Keratinocyte (primary cell): ENCODE results near the gene CDS2. TPM values are rescaled to one million over a fixed set of nuclear protein-coding genes. Genes with fewer than 3 reads are reported as not detected.

Source experiments
- DNase-seq: peaks from one replicate; pipeline ENCODE4 v3.0.0-alpha.2; 2011; ENCODE audit warnings: low read depth, missing footprints, low spot score
- FAIRE-seq: peaks from 2 replicates; lab custom pipeline; 2011; peaks lifted over from hg19 to GRCh38; lab: Jason Lieb, UNC
- H2AFZ ChIP-seq: 2 replicates; pipeline ENCODE4 v1.6.0; 2012; ENCODE audit warnings: low read length, control low read depth, inconsistent platforms; ENCODE audit not compliant: control insufficient read depth
- H3K27ac ChIP-seq: 2 replicates; pipeline ENCODE4 v1.5.1; 2011; ENCODE audit warnings: low read length; ENCODE audit not compliant: control insufficient read depth, insufficient read depth
- H3K27me3 ChIP-seq: 3 replicates; pipeline ENCODE4 v1.6.0; 2011; ENCODE audit warnings: low read length; ENCODE audit not compliant: control insufficient read depth, insufficient read depth; ENCODE audit errors: extremely low read depth
- H3K36me3 ChIP-seq, 2 experiments: 2 replicates in 1 of 2; 3 replicates in 1 of 2; pipeline ENCODE4 v1.5.1; 2011; ENCODE audit warnings: low read length in 2 of 2, mild to moderate bottlenecking in 1 of 2; ENCODE audit not compliant: control insufficient read depth in 2 of 2, insufficient read depth in 2 of 2; ENCODE audit errors: extremely low read depth in 1 of 2
- H3K4me1 ChIP-seq: 3 replicates; pipeline ENCODE4 v1.5.1; 2011; ENCODE audit warnings: low read length; ENCODE audit not compliant: control insufficient read depth, insufficient read depth; ENCODE audit errors: extremely low read depth
- H3K4me2 ChIP-seq: 3 replicates; pipeline ENCODE4 v1.6.0; 2011; ENCODE audit warnings: low read depth, low read length; ENCODE audit not compliant: control insufficient read depth, insufficient read depth; ENCODE audit errors: extremely low read depth
- H3K4me3 ChIP-seq, 3 experiments: fragments of 200-600 bp in 1 of 3; sonication (generic) in 1 of 3; 2 replicates in 2 of 3; 3 replicates in 1 of 3; pipeline ENCODE4 v1.5.1; 2011 to 2016; ENCODE audit warnings: low read length in 3 of 3, mild to moderate bottlenecking in 3 of 3, control low read depth in 2 of 3, inconsistent platforms in 1 of 3, low read depth in 1 of 3, mixed read lengths in 1 of 3, mixed run types in 1 of 3, moderate library complexity in 1 of 3; ENCODE audit not compliant: control insufficient read depth in 2 of 3, insufficient read depth in 2 of 3; ENCODE audit errors: extremely low read depth in 1 of 3
- H3K79me2 ChIP-seq: 2 replicates; pipeline ENCODE4 v1.6.0; 2012; ENCODE audit warnings: low read length; ENCODE audit not compliant: control insufficient read depth, insufficient read depth
- H3K9ac ChIP-seq: 3 replicates; pipeline ENCODE4 v1.6.0; 2011; ENCODE audit warnings: low read length; ENCODE audit not compliant: control insufficient read depth, insufficient read depth; ENCODE audit errors: extremely low read depth
- H3K9me1 ChIP-seq: 3 replicates; pipeline ENCODE4 v1.6.0; 2011; ENCODE audit warnings: low read length; ENCODE audit not compliant: control insufficient read depth, insufficient read depth; ENCODE audit errors: extremely low read depth
- H3K9me3 ChIP-seq: 2 replicates; pipeline ENCODE4 v1.5.1; 2012; ENCODE audit warnings: low read depth, low read length; ENCODE audit not compliant: control insufficient read depth
- H4K20me1 ChIP-seq: 3 replicates; pipeline ENCODE4 v1.6.0; 2011; ENCODE audit warnings: low read length; ENCODE audit not compliant: control insufficient read depth, insufficient read depth; ENCODE audit errors: extremely low read depth
- CTCF ChIP-seq, 3 experiments: IDR thresholded peaks in 1 of 3; conservative IDR thresholded peaks in 1 of 3; optimal IDR thresholded peaks in 1 of 3; 2 replicates in 2 of 3; 3 replicates in 1 of 3; pipeline versions ENCODE3 to v1.5.1; 2011; ENCODE audit warnings: low read length in 3 of 3, mild to moderate bottlenecking in 3 of 3, moderate library complexity in 2 of 3, control low read depth in 1 of 3, inconsistent platforms in 1 of 3; ENCODE audit not compliant: insufficient read depth in 2 of 3; ENCODE audit errors: extremely low read depth in 1 of 3
- EZH2 ChIP-seq: IDR thresholded peaks from one replicate; pipeline ENCODE4 v1.6.1; 2012; ENCODE audit warnings: inconsistent platforms, mild to moderate bottlenecking, low read length, moderate library complexity
- dilution Hi-C: fragments of 300-500 bp; cut with MboI; formaldehyde crosslinking; loops from one replicate; pipeline ENCODE4 v1.7.0; 2020; ENCODE audit warnings: low sequenced_read_pairs; ENCODE audit not compliant: extremely low pct_ligation_motif_present
- polyA plus RNA-seq, 5 experiments: library from polyadenylated mRNA; depleted of rRNA in 3 of 5; stranded (reverse) in 3 of 5; stranded (forward) in 1 of 5; unstranded in 1 of 5; fragments of >200 nt; gene quantifications; 1 replicate in 1 of 5; 2 replicates in 3 of 5; 3 replicates in 1 of 5; pipeline versions ENCODE4 v1.2.1 to v1.2.3, GENCODE V29; 2011 to 2012; ENCODE audit warnings: missing spikeins in 2 of 5, low read depth in 1 of 5, low replicate concordance in 1 of 5

The CDS2 gene
- polyA plus RNA-seq, 1 donor (not counting 4 experiments of a cell fraction or from before 2014, with no cell fraction given) = 67.1 TPM

- no peaks in the 10 kb centered on the region for H3K79me2 ChIP-seq
- H3K4me3 ChIP-seq = no peak overlapping the region
- dilution Hi-C loops = no loop called here
- DNase-seq = no peak
- H3K9me3 ChIP-seq = no peaks in the 10 kb centered on the region
- H3K4me1 ChIP-seq = peaks cover 9% of the 10 kb centered on the region
- H3K9ac ChIP-seq = no peak overlapping the region
- FAIRE-seq = no peak
- H4K20me1 ChIP-seq = no peaks in the 10 kb centered on the region
- no peaks in the 10 kb centered on the region for H3K9me1 ChIP-seq
- no peak overlapping the region for H3K4me2 ChIP-seq
- no peaks in the 10 kb centered on the region for H3K27me3 ChIP-seq
- H2AFZ ChIP-seq = no peak overlapping the region
- H3K36me3 ChIP-seq = peaks cover 19 to 23% of the 10 kb centered on the region in 2 experiments
- no peak overlapping the region for H3K27ac ChIP-seq
- no peak for TF ChIP-seq CTCF (optimal IDR thresholded peaks at IDR 0.05 in 1 of 3, IDR thresholded peaks at IDR 0.05 in 1 of 3, conservative IDR thresholded peaks at IDR 0.05 in 1 of 3; ENCODE audit: extremely low read depth in 1 of 3, insufficient read depth in 2 of 3, low read length in 3 of 3)
- TF ChIP-seq EZH2 = no peak
Measured at GRCh38 chr20:5187122-5187521, 60.3 kb downstream of the CDS2 start.

GRCh38 chr20:5188736-5189135 lies 61.9 kb downstream of the CDS2 start:
- H3K27ac ChIP-seq = no peak overlapping the region
- no peaks in the 10 kb centered on the region for H3K79me2 ChIP-seq
- dilution Hi-C loops = no loop called here
- H2AFZ ChIP-seq = no peak overlapping the region
- H3K27me3 ChIP-seq = no peaks in the 10 kb centered on the region
- H3K9me3 ChIP-seq = no peaks in the 10 kb centered on the region
- TF ChIP-seq CTCF (optimal IDR thresholded peaks at IDR 0.05 in 1 of 3, IDR thresholded peaks at IDR 0.05 in 1 of 3, conservative IDR thresholded peaks at IDR 0.05 in 1 of 3; ENCODE audit: extremely low read depth in 1 of 3, insufficient read depth in 2 of 3, low read length in 3 of 3) = no peak
- no peak for TF ChIP-seq EZH2
- H3K4me2 ChIP-seq = no peak overlapping the region
- H4K20me1 ChIP-seq = no peaks in the 10 kb centered on the region
- no peak for DNase-seq
- no peak for FAIRE-seq
- H3K9me1 ChIP-seq = no peaks in the 10 kb centered on the region
- peaks cover 10% of the 10 kb centered on the region for H3K4me1 ChIP-seq
- peaks cover 10 to 18% of the 10 kb centered on the region in 2 experiments for H3K36me3 ChIP-seq
- H3K9ac ChIP-seq = no peak overlapping the region
- H3K4me3 ChIP-seq = no peak overlapping the region
